GM19043 (cell line): Measurements from ENCODE around the gene PRR5L.

ENCODE experiments used
- ATAC-seq: cut with Tn5 transposase; IDR thresholded peaks from one replicate; pipeline ENCODE4 v1.9.1; 2021; ENCODE audit warnings: low read depth; ENCODE audit not compliant: unreplicated experiment

The PRR5L gene

GRCh38 chr11:36354221-36355003 lies 58.3 kb downstream of the PRR5L start:
- ATAC-seq = peak; percentile 84

- peak; percentile 54 for ATAC-seq
Measured at GRCh38 chr11:36356201-36356600, 60.1 kb downstream of the PRR5L start.

- no peak for ATAC-seq
Measured at GRCh38 chr11:36357831-36358230, 61.7 kb downstream of the PRR5L start.

- ATAC-seq = no peak
Measured at GRCh38 chr11:36358436-36358835, 62.3 kb downstream of the PRR5L start.

- no peak for ATAC-seq
Measured at GRCh38 chr11:36360318-36360717, 64.2 kb downstream of the PRR5L start.

GRCh38 chr11:36360826-36361415 lies 64.8 kb downstream of the PRR5L start:
- ATAC-seq = no peak

GRCh38 chr11:36361472-36361871 lies 65.4 kb downstream of the PRR5L start:
- no peak for ATAC-seq

- ATAC-seq = no peak
Measured at GRCh38 chr11:36361901-36362391, 65.9 kb downstream of the PRR5L start.

- no peak for ATAC-seq
Measured at GRCh38 chr11:36362902-36363301, 66.8 kb downstream of the PRR5L start.

- ATAC-seq = no peak
Measured at GRCh38 chr11:36363361-36364268, 67.5 kb downstream of the PRR5L start.

GRCh38 chr11:36364551-36365325 lies 68.7 kb downstream of the PRR5L start:
- ATAC-seq = no peak

- no peak for ATAC-seq
Measured at GRCh38 chr11:36365907-36366306, 69.8 kb downstream of the PRR5L start.

GRCh38 chr11:36367806-36368680 lies 72.0 kb downstream of the PRR5L start:
- no peak for ATAC-seq

GRCh38 chr11:36371181-36371580 lies 75.1 kb downstream of the PRR5L start:
- no peak for ATAC-seq

- no peak for ATAC-seq
Measured at GRCh38 chr11:36371590-36371989, 75.5 kb downstream of the PRR5L start.

- ATAC-seq = no peak
Measured at GRCh38 chr11:36372101-36372771, 76.1 kb downstream of the PRR5L start.

GRCh38 chr11:36373016-36374010 lies 77.2 kb downstream of the PRR5L start:
- ATAC-seq = no peak

- ATAC-seq = no peak
Measured at GRCh38 chr11:36374726-36375125, 78.6 kb downstream of the PRR5L start.
